A549 (cell line): Measurements from ENCODE around the gene KAT5. TPM values are rescaled to one million over a fixed set of nuclear protein-coding genes. Genes with fewer than 3 reads are reported as not detected.
"Not testable (repeated sequence)": the region's sequence is repeated elsewhere in the genome, so short reads cannot be mapped to it uniquely, and the experiment has no call there.

Experiments used
- ATAC-seq, 2 experiments: fragments of 200-7000 bp in 1 of 2; fragments of >200 bp in 1 of 2; cut with Nextera tagmentation in 1 of 2; cut with Tn5 transposase in 1 of 2; 3 replicates each; pipeline versions ENCODE4 v1.8.0 to v1.9.1; 2018 to 2020; ENCODE audit warnings: mild to moderate bottlenecking in 1 of 2, moderate library complexity in 1 of 2
- CTCF ChIA-PET: fragments of 300-600 bp; sonication (Branson Sonifier 250); formaldehyde crosslinking; extraction: SDS; loops from one replicate; lab custom pipeline; 2021; ENCODE audit warnings: antibody characterized with exemption, inconsistent platforms; lab: Yijun Ruan, JAX
- POLR2A ChIA-PET: fragments of 350-600 bp; formaldehyde crosslinking; extraction: SDS; loops from one replicate; lab custom pipeline; 2021; ENCODE audit warnings: antibody characterized with exemption, inconsistent platforms; lab: Yijun Ruan, JAX
- DNase-seq, 2 experiments: peaks; one replicate each; pipeline versions ENCODE4 v3.0.0 to v3.0.0-alpha.2; 2011 to 2016; ENCODE audit warnings: low read depth in 1 of 2, low spot score in 1 of 2
- FAIRE-seq: peaks from 2 replicates; lab custom pipeline; 2011; peaks lifted over from hg19 to GRCh38; lab: Jason Lieb, UNC
- H3K27ac ChIP-seq, 2 experiments: fragments of >200 bp; sonication (Bioruptor Twin); formaldehyde crosslinking; 3 replicates each; pipeline ENCODE4 v1.5.1; 2016 to 2017
- H3K4me1 ChIP-seq: fragments of >200 bp; sonication (Bioruptor Twin); formaldehyde crosslinking; 3 replicates; pipeline ENCODE4 v1.6.1; 2016
- H3K4me2 ChIP-seq: fragments of >200 bp; sonication (Bioruptor Twin); formaldehyde crosslinking; 3 replicates; pipeline ENCODE4 v1.6.1; 2016
- H3K4me3 ChIP-seq: fragments of >200 bp; sonication (Bioruptor Twin); formaldehyde crosslinking; 3 replicates; pipeline ENCODE4 v1.5.1; 2016
- H3K9me3 ChIP-seq: fragments of >200 bp; sonication (Bioruptor Twin); formaldehyde crosslinking; 3 replicates; pipeline ENCODE4 v1.6.1; 2016
- BHLHE40 ChIP-seq: IDR thresholded peaks from 2 replicates; pipeline ENCODE4 v1.6.1; 2012; ENCODE audit warnings: low read depth, low read length, inconsistent platforms
- CBX8 ChIP-seq: fragments of 200-600 bp; sonication (generic); IDR thresholded peaks from 2 replicates; pipeline ENCODE4 v1.6.1; 2016
- CTCF ChIP-seq: fragments of >200 bp; sonication (Bioruptor Twin); formaldehyde crosslinking; IDR thresholded peaks from 3 replicates; pipeline ENCODE4 v1.5.1; 2016
- EHF ChIP-seq: fragments of 250-450 bp; sonication (Bioruptor Pico); IDR thresholded peaks from 2 replicates; pipeline ENCODE4 v1.5.0; 2020; ENCODE audit warnings: mild to moderate bottlenecking
- ESRRA ChIP-seq: fragments of 150-350 bp; IDR thresholded peaks from 2 replicates; pipeline ENCODE4 v1.6.1; 2014; ENCODE audit warnings: mild to moderate bottlenecking, low read length, borderline replicate concordance
- FOSB ChIP-seq: fragments of 250-450 bp; sonication (Bioruptor Pico); IDR thresholded peaks from 2 replicates; pipeline ENCODE4 v1.5.0; 2020; ENCODE audit warnings: mild to moderate bottlenecking, moderate library complexity
- FOSL2 ChIP-seq, 2 experiments: fragments of 450-650 bp in 1 of 2; fragments of >200 bp in 1 of 2; sonication (Bioruptor Twin) in 1 of 2; formaldehyde crosslinking; IDR thresholded peaks; 2 replicates each; pipeline versions ENCODE4 v1.5.0 to v1.6.1; 2016 to 2020; ENCODE audit warnings: mild to moderate bottlenecking in 1 of 2, moderate library complexity in 1 of 2
- FOXS1 ChIP-seq: fragments of 250-450 bp; sonication (Bioruptor Pico); IDR thresholded peaks from 2 replicates; pipeline ENCODE4 v1.5.0; 2020; ENCODE audit warnings: mild to moderate bottlenecking, moderate library complexity
- GATA3 ChIP-seq: IDR thresholded peaks from 2 replicates; pipeline ENCODE4 v1.6.1; 2012; ENCODE audit warnings: borderline replicate concordance
- JUN ChIP-seq, 2 experiments: fragments of >200 bp; sonication (Bioruptor Twin); formaldehyde crosslinking; IDR thresholded peaks; 2 replicates in 1 of 2; 3 replicates in 1 of 2; pipeline ENCODE4 v1.6.1; 2016 to 2017
- JUNB ChIP-seq: fragments of >200 bp; sonication (Bioruptor Twin); formaldehyde crosslinking; IDR thresholded peaks from 2 replicates; pipeline ENCODE4 v1.6.1; 2016
- MAZ ChIP-seq: fragments of 150-350 bp; IDR thresholded peaks from 2 replicates; pipeline ENCODE4 v1.6.1; 2014; ENCODE audit warnings: antibody characterized with exemption, low read depth, low read length, borderline replicate concordance
- REST ChIP-seq: fragments of 200-600 bp; sonication (generic); IDR thresholded peaks from 2 replicates; pipeline ENCODE4 v1.6.1; 2016; ENCODE audit warnings: antibody characterized with exemption, mild to moderate bottlenecking, moderate library complexity
- RNF2 ChIP-seq: fragments of 200-600 bp; sonication (generic); IDR thresholded peaks from 2 replicates; pipeline ENCODE4 v1.6.1; 2016; ENCODE audit warnings: low read depth, mild to moderate bottlenecking, antibody characterized with exemption, moderate library complexity, borderline replicate concordance
- SMC3 ChIP-seq: fragments of >200 bp; sonication (Bioruptor Twin); formaldehyde crosslinking; IDR thresholded peaks from 3 replicates; pipeline ENCODE4 v1.6.1; 2018; ENCODE audit warnings: inconsistent platforms
- ZSCAN20 ChIP-seq: fragments of 250-450 bp; sonication (Bioruptor Pico); IDR thresholded peaks from 2 replicates; pipeline ENCODE4 v1.8.0; 2022; ENCODE audit warnings: mild to moderate bottlenecking, moderate library complexity
- WGBS: methylation state at CpG from one replicate; pipeline ENCODE4 v1.1.6; 2017; ENCODE audit errors: missing lambda C conversion rate; 5-methylcytosine and 5-hydroxymethylcytosine counted together
- polyA plus RNA-seq, 4 experiments: library from polyadenylated mRNA; depleted of rRNA in 3 of 4; stranded (reverse); fragments of >200 nt; fragmentation: RNase III in 1 of 4; extraction: RNeasy Plus Mini Kit Qiagen cat#74134 plus additional on column Dnase treatment in 1 of 4; gene quantifications; 2 replicates in 3 of 4; 3 replicates in 1 of 4; pipeline ENCODE4 v1.2.3, GENCODE V29; 2011 to 2017
- TF ChIP-seq, protein P1 (sequence below): fragments of >200 bp; sonication (Bioruptor Twin); formaldehyde crosslinking; IDR thresholded peaks from 3 replicates; pipeline ENCODE4 v1.6.1; 2016
- TF ChIP-seq, protein P2 (sequence below): fragments of 250-450 bp; sonication (Bioruptor Pico); IDR thresholded peaks from 2 replicates; pipeline ENCODE4 v1.5.0; 2021; ENCODE audit warnings: mild to moderate bottlenecking, moderate library complexity, borderline replicate concordance
- TF ChIP-seq, protein P3 (sequence below): IDR thresholded peaks from 2 replicates; pipeline ENCODE4 v1.6.1; 2012; ENCODE audit warnings: low read depth, borderline replicate concordance

KAT5 gene
- polyA plus RNA-seq, 2 of the 4 experiments (the other 2 are of a cell fraction): 25.8 to 41.2 TPM

- ChIA-PET CTCF (interaction anchor here (0.6 to 1.3 kb wide), 3 partner anchors 13 to 342 kb away, joined by 3 read pairs; no protein-coding TSS in a partner anchor), POLR2A (no interaction called here)
- H3K27ac ChIP-seq: no peak overlapping the region
- WGBS: 76% methylated on average over 5 of the region's 5 CpGs
- ATAC-seq: no peak
- DNase-seq: no peak
- FAIRE-seq: no peak
- H3K4me2 ChIP-seq: no peak overlapping the region
- H3K4me3 ChIP-seq: no peak overlapping the region
- H3K9me3 ChIP-seq: no peaks in the 10 kb centered on the region
- no peak for TF ChIP-seq ESRRA
- TF ChIP-seq, protein P1, sequence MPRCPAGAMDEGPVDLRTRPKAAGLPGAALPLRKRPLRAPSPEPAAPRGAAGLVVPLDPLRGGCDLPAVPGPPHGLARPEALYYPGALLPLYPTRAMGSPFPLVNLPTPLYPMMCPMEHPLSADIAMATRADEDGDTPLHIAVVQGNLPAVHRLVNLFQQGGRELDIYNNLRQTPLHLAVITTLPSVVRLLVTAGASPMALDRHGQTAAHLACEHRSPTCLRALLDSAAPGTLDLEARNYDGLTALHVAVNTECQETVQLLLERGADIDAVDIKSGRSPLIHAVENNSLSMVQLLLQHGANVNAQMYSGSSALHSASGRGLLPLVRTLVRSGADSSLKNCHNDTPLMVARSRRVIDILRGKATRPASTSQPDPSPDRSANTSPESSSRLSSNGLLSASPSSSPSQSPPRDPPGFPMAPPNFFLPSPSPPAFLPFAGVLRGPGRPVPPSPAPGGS: no peak
- no peak for TF ChIP-seq JUNB
- TF ChIP-seq, protein P2, sequence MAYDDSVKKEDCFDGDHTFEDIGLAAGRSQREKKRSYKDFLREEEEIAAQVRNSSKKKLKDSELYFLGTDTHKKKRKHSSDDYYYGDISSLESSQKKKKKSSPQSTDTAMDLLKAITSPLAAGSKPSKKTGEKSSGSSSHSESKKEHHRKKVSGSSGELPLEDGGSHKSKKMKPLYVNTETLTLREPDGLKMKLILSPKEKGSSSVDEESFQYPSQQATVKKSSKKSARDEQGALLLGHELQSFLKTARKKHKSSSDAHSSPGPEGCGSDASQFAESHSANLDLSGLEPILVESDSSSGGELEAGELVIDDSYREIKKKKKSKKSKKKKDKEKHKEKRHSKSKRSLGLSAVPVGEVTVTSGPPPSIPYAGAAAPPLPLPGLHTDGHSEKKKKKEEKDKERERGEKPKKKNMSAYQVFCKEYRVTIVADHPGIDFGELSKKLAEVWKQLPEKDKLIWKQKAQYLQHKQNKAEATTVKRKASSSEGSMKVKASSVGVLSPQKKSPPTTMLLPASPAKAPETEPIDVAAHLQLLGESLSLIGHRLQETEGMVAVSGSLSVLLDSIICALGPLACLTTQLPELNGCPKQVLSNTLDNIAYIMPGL: no peak
- no peaks in the 10 kb centered on the region for H3K4me1 ChIP-seq
These were observed 31.8 kb upstream of the KAT5 start for GRCh38 chr11:65680192-65680743.

GRCh38 chr11:65683480-65683879 is 28.6 kb upstream of the KAT5 start:
- DNase-seq, H3K27ac ChIP-seq, H3K4me2 ChIP-seq, H3K9me3 ChIP-seq, ATAC-seq, FAIRE-seq, H3K4me3 ChIP-seq, H3K4me1 ChIP-seq, POLR2A ChIA-PET: not testable (repeated sequence)
- CTCF ChIA-PET: interaction anchor here (0.7 kb wide), 2 partner anchors 28 to 339 kb away, joined by 3 read pairs; partner anchors contain the start of gene KAT5
- TF ChIP-seq CBX8: peak; percentile 76; the same call in 1 of the 2 replicates
- peak; percentile 84; the same call in 1 of the 2 replicates for TF ChIP-seq RNF2
- 49% methylated on average over 6 of the region's 6 CpGs for WGBS

DNA sequence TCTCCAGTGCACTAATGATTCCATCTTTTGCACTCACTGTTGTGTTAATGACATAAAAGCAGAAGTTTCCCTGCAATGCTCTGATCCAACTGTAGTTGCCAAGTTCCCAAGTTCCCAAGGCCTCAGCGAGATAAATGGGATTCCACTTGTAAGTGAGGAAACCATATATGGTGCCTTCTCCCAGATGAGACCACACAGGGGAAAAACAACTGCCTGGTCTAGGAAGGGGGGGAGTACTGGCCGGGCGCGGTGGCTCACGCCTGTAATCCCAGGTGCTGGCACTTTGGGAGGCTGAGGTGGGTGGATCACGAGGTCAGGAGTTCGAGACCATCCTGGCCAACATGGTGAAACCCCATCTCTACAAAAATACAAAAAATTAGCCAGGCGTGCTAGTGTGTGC is 26.1 kb upstream of the KAT5 start:
- Histone ChIP-seq H3K4me1 (no peaks in the 10 kb centered on the region), H3K4me2 (no peak overlapping the region), H3K9me3 (no peaks in the 10 kb centered on the region), H3K27ac (no peak overlapping the region)
- no peak for DNase-seq
- no peak for ATAC-seq
- ChIA-PET POLR2A (no interaction called here), CTCF (interaction anchor here (0.6 to 1.3 kb wide), 4 partner anchors 20 to 248 kb away, joined by 3 to 4 read pairs (median 3); partner anchors contain the start of gene MUS81)
- 59% methylated on average over 8 of the region's 8 CpGs for WGBS
- no peak for FAIRE-seq
- TF ChIP-seq MAZ: no peak
- no peak for TF ChIP-seq FOSB (CRISPR knock-in tag)
- no peak for TF ChIP-seq JUN (IDR thresholded peaks at IDR 0.05)
- TF ChIP-seq REST: no peak
- TF ChIP-seq CTCF: no peak
- TF ChIP-seq ZSCAN20 (CRISPR knock-in tag): no peak
- TF ChIP-seq GATA3: no peak
- TF ChIP-seq FOSL2 (IDR thresholded peaks at IDR 0.05): no peak
- TF ChIP-seq FOSL2 (CRISPR knock-in tag; IDR thresholded peaks at IDR 0.05): no peak
- TF ChIP-seq, protein P3, sequence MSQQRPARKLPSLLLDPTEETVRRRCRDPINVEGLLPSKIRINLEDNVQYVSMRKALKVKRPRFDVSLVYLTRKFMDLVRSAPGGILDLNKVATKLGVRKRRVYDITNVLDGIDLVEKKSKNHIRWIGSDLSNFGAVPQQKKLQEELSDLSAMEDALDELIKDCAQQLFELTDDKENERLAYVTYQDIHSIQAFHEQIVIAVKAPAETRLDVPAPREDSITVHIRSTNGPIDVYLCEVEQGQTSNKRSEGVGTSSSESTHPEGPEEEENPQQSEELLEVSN: no peak
- no peak for TF ChIP-seq SMC3
- no peak for TF ChIP-seq EHF (CRISPR knock-in tag)
- TF ChIP-seq FOXS1: no peak
- TF ChIP-seq BHLHE40: no peak
- TF ChIP-seq, all 56 proteins: peak for 0
- no peak overlapping the region for H3K4me3 ChIP-seq

DNA sequence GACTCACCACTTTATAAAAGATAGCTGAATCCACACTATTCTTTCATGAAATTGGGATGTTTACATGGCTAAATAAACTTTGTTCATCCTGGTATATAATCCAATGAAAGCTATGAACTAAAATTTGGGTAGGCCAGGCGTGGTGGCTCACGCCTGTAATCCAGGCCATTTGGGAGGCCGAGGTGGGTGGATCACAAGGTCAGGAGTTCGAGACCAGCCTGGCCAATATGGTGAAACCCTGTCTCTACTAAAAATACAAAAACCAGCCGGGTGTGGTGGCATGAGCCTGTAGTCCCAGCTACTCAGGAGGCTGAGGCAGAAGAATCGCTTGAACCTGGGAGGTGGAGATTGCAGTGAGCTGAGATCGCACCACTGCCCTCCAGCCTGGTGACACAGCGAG is 20.2 kb upstream of the KAT5 start:
- H3K4me2 ChIP-seq, H3K27ac ChIP-seq, H3K4me1 ChIP-seq, POLR2A ChIA-PET, DNase-seq, FAIRE-seq, H3K9me3 ChIP-seq, ATAC-seq, H3K4me3 ChIP-seq: not testable (repeated sequence)
- WGBS: 74% methylated on average over 8 of the region's 8 CpGs
- CTCF ChIA-PET: interaction anchor here (0.6 to 1.2 kb wide), 4 partner anchors 13 to 255 kb away, joined by 3 to 4 read pairs (median 3); no protein-coding TSS in a partner anchor
